Measurements from ENCODE around the gene UQCRFS1.
"Not testable (repeated sequence)": the region's sequence is repeated elsewhere in the genome, so short reads cannot be mapped to it uniquely, and the experiment has no call there.

UQCRFS1 gene

GRCh38 chr19:29212648-29213573 is at the start of gene UQCRFS1:
Gene UQCRFS1 (minus strand): TSS chr19:29213151. CDS start chr19:29213118, 33 bp downstream.
- DNase-seq, result peak; percentile 96

- DNase-seq, result no peak
These were observed 49.1 kb upstream of the UQCRFS1 start for GRCh38 chr19:29262085-29262484.

- DNase-seq, result no peak
These were observed 47.7 kb upstream of the UQCRFS1 start for GRCh38 chr19:29260477-29261317.

- DNase-seq, result no peak
These were observed 46.9 kb upstream of the UQCRFS1 start for GRCh38 chr19:29259867-29260281.

GRCh38 chr19:29259153-29259552 is 46.2 kb upstream of the UQCRFS1 start:
- DNase-seq, result no peak

- no peak for DNase-seq
These were observed 43.6 kb upstream of the UQCRFS1 start for GRCh38 chr19:29256516-29256915.

GRCh38 chr19:29255912-29256311 is 43.0 kb upstream of the UQCRFS1 start:
- no peak for DNase-seq

- no peak for DNase-seq
These were observed 42.1 kb upstream of the UQCRFS1 start for GRCh38 chr19:29255006-29255405.

- not testable (repeated sequence) for DNase-seq
These were observed 36.8 kb upstream of the UQCRFS1 start for GRCh38 chr19:29249798-29250197.

GRCh38 chr19:29248332-29248844 is 35.4 kb upstream of the UQCRFS1 start:
- DNase-seq, result no peak

GRCh38 chr19:29247872-29248271 is 34.9 kb upstream of the UQCRFS1 start:
- DNase-seq, result no peak

GRCh38 chr19:29247471-29247870 is 34.5 kb upstream of the UQCRFS1 start:
- no peak for DNase-seq

GRCh38 chr19:29247051-29247450 is 34.1 kb upstream of the UQCRFS1 start:
- DNase-seq, result no peak

GRCh38 chr19:29245215-29245614 is 32.3 kb upstream of the UQCRFS1 start:
- DNase-seq, result no peak

GRCh38 chr19:29241324-29241723 is 28.4 kb upstream of the UQCRFS1 start:
- no peak for DNase-seq

GRCh38 chr19:29239213-29239776 is 26.3 kb upstream of the UQCRFS1 start:
- DNase-seq, result no peak

GRCh38 chr19:29233591-29233990 is 20.6 kb upstream of the UQCRFS1 start:
- no peak for DNase-seq

GRCh38 chr19:29232315-29232852 is 19.4 kb upstream of the UQCRFS1 start:
- DNase-seq, result no peak

- not testable (repeated sequence) for DNase-seq
These were observed 18.4 kb upstream of the UQCRFS1 start for GRCh38 chr19:29231306-29231705.

- no peak for DNase-seq
These were observed 4.7 kb upstream of the UQCRFS1 start for GRCh38 chr19:29217616-29218015.

- no peak for DNase-seq
These were observed 3.1 kb upstream of the UQCRFS1 start for GRCh38 chr19:29216021-29216420.

GRCh38 chr19:29215322-29215845 is 2.4 kb upstream of the UQCRFS1 start:
- no peak for DNase-seq

GRCh38 chr19:29214411-29214810 is 1.5 kb upstream of the UQCRFS1 start:
- DNase-seq, result no peak
